A673 (cell line): Measurements from ENCODE around the gene POGLUT3.

Experiments
- CTCF ChIP-seq: fragments of 300-800, 200-600 bp; sonication (generic); conservative IDR thresholded peaks from 2 replicates; pipeline ENCODE4 v1.5.1; 2017; ENCODE audit warnings: low read depth, mild to moderate bottlenecking, antibody characterized with exemption, low read length, moderate library complexity, mixed read lengths
- EZH2 ChIP-seq: fragments of 200-600 bp; sonication (generic); IDR thresholded peaks from 2 replicates; pipeline ENCODE4 v1.6.1; 2017; ENCODE audit warnings: borderline replicate concordance, low read depth, mild to moderate bottlenecking, mixed read lengths, antibody characterized with exemption, low read length; ENCODE audit not compliant: poor library complexity, severe bottlenecking

GRCh38 chr11:108527382-108527781 lies 29.2 kb upstream of the POGLUT3 start:
- TF ChIP-seq EZH2: no peak
- TF ChIP-seq CTCF: no peak
